Esophagus (tissue), 2 donors: ENCODE data around the gene TXLNG. TPM values are rescaled to one million over a fixed set of nuclear protein-coding genes. Genes with fewer than 3 reads are reported as not detected.
"Not testable (repeated sequence)": the region's sequence is repeated elsewhere in the genome, so short reads cannot be mapped to it uniquely, and the experiment has no call there.

Source experiments
- H3K27ac ChIP-seq, 2 donors: one replicate each; pipeline ENCODE4 v1.5.1; 2013; ENCODE audit warnings: low read depth in 2 of 2, mild to moderate bottlenecking in 2 of 2, inconsistent platforms in 1 of 2, low read length in 1 of 2, moderate library complexity in 1 of 2
- H3K27me3 ChIP-seq, 2 donors: one replicate each; pipeline ENCODE4 v1.6.1; 2013; ENCODE audit warnings: low read length in 2 of 2, control low read depth in 1 of 2, mild to moderate bottlenecking in 1 of 2; ENCODE audit not compliant: insufficient read depth in 2 of 2, control insufficient read depth in 1 of 2
- H3K36me3 ChIP-seq, 2 donors: one replicate each; pipeline ENCODE4 v1.6.1; 2013; ENCODE audit warnings: low read length in 1 of 2; ENCODE audit not compliant: control insufficient read depth in 2 of 2, insufficient read depth in 2 of 2
- H3K4me1 ChIP-seq, 2 donors: one replicate each; pipeline ENCODE4 v1.6.1; 2013; ENCODE audit warnings: low read length in 1 of 2; ENCODE audit not compliant: control insufficient read depth in 2 of 2, insufficient read depth in 2 of 2
- H3K4me3 ChIP-seq, 2 donors: one replicate each; pipeline ENCODE4 v1.5.1; 2013; ENCODE audit warnings: low read length in 2 of 2, mild to moderate bottlenecking in 2 of 2, low read depth in 1 of 2, moderate library complexity in 1 of 2
- H3K9me3 ChIP-seq, 2 donors: one replicate each; pipeline ENCODE4 v1.6.1; 2013; ENCODE audit warnings: mild to moderate bottlenecking in 2 of 2, low read depth in 1 of 2, low read length in 1 of 2, moderate library complexity in 1 of 2; ENCODE audit not compliant: control insufficient read depth in 2 of 2, insufficient read depth in 1 of 2
- WGBS, 2 donors: extraction: QIAGEN DNeasy Blood & Tissue Kit; methylation state at CpG; one replicate each; pipeline ENCODE4 v1.1.7; 2013; 5-methylcytosine and 5-hydroxymethylcytosine counted together
- polyA plus RNA-seq, 2 donors: library from polyadenylated mRNA; stranded (reverse); fragments of 200-250 nt; gene quantifications; one replicate each; pipeline ENCODE4 v1.2.3, GENCODE V29; 2013
- donor health status: healthy with polysubstance abuse.
- donor health status: Bipolar disorder and iron deficiency.

The TXLNG gene
- polyA plus RNA-seq, 2 donors = 4.2 to 7.3 TPM

DNA sequence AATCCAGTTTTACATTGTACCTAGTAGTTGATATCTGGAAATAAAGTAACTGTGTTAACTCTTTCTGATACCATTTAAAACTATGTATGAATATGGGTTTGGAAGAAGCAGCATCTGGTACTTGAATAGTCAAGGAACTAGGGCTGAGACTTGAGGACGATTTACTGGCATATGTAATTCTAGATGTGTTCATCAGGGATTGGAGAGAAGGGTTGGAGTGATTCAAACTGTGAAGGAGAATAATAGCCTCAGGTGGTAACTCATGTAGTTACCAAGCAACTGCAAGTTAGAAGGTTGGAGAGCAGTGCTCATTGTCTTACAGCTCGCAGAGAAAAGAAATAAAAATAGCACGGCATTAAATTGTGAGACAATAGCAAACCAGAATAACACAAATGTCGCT lies 29.5 kb upstream of the TXLNG start:
- no peaks in the 10 kb centered on the region for H3K9me3 ChIP-seq
- H3K4me3 ChIP-seq = no peak overlapping the region
- H3K27me3 ChIP-seq = no peaks in the 10 kb centered on the region
- no peak overlapping the region for H3K27ac ChIP-seq
- H3K36me3 ChIP-seq = peaks cover 0 to 10% of the 10 kb centered on the region in 2 donors
- 71 to 83% methylated on average over 4 of the region's 4 CpGs for WGBS, 2 donors
- H3K4me1 ChIP-seq = no peaks in the 10 kb centered on the region

DNA sequence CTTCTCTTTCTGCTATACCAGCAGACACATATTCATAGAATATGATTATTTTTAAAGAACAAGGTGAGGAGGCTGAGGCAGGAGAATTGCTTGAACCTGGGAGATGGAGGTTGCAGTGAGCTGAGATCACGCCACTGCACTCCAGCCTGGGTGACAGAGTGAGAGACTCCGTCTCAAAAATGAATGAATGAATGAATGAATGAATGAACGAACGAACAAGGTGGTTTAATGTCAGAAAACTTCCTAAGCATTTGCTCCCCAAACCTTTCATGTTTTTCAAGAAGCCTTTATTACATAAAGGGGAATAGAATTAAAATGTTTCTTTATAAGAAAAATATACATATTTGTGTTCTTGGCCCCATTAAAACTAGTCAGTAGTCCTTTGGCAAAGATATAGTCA lies 24.8 kb upstream of the TXLNG start:
- not testable (repeated sequence) for H3K4me1 ChIP-seq, H3K27ac ChIP-seq, H3K4me3 ChIP-seq, H3K27me3 ChIP-seq, H3K36me3 ChIP-seq, H3K9me3 ChIP-seq
- WGBS, 2 donors = 89 to 90% methylated on average over 4 of the region's 4 CpGs

DNA sequence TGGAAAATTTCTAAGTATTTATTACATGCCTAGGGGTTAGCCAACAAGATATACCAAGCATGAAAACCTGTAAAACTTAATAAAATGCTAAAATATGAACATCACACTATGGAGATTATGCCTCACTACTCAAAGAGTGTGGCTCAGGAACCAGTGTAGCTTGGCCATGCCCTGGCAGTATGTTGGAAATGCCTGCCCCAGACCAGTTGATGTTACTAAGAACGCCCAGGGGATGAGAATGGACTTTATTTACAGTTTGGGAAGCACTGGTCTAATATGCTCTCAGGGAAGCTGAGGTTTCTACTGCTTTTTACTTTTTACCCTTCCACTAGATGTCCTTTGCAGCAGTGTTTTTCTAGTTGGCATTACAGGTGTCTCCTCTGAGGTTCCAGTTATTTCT lies 23.7 kb upstream of the TXLNG start:
- Histone ChIP-seq H3K4me3 (no peak overlapping the region), H3K27ac (no peak overlapping the region), H3K36me3 (no peaks in the 10 kb centered on the region), H3K27me3 (no peaks in the 10 kb centered on the region), H3K9me3 (no peaks in the 10 kb centered on the region), H3K4me1 (no peaks in the 10 kb centered on the region)
- 92 to 100% methylated on average over 1 of the region's 1 CpG for WGBS, 2 donors

DNA sequence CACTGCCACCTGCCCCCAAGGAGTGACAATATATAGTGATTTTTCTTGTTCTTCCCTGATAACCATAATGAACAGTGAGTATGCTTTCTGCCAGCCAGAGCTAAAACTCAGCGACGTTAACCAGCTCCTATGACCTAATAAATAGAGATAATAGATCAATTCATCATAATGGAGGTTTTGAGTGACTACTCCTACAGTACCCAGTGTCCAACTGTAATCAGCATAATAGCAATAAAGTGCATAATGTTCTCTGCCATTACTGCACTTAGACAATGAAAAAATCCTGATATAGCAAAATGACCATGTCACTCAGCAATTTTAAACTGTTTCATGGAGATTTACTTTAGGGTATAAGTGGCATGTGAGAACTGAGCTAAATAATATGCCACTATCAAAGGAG lies 20.7 kb upstream of the TXLNG start:
- Histone ChIP-seq H3K9me3 (no peaks in the 10 kb centered on the region), H3K27me3 (no peaks in the 10 kb centered on the region), H3K4me3 (no peak overlapping the region), H3K27ac (no peak overlapping the region), H3K36me3 (no peaks in the 10 kb centered on the region), H3K4me1 (no peaks in the 10 kb centered on the region)
- 64 to 73% methylated on average over 2 of the region's 2 CpGs for WGBS, 2 donors

DNA sequence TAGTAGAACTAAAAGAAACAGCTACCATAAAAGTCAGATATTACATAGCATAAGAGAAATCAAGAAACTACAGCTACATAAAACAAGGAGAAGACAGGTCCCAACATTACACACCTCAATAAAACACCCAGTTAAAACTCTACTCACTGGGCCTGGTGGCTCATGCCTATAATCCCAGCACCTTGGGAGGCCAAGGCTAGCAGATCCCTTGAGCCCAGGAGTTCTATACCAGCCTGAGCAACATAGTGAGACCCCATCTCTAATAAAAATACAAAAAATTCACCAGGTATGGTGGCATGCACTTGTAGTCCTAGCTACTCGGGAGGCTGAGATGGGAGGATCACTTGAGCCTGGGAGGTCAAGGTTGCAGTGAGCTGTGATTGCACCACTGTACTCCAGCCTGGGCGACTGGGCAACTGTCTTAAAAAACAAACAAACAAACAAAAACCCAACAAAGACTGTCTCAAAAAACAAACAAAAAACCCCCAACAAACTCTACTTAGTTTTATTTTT lies 15.2 kb upstream of the TXLNG start:
- H3K27ac ChIP-seq = no peak overlapping the region
- no peaks in the 10 kb centered on the region for H3K36me3 ChIP-seq
- H3K4me1 ChIP-seq = no peaks in the 10 kb centered on the region
- WGBS, 2 donors = 60 to 73% methylated on average over 2 of the region's 2 CpGs
- H3K27me3 ChIP-seq = no peaks in the 10 kb centered on the region
- H3K9me3 ChIP-seq = no peaks in the 10 kb centered on the region
- no peak overlapping the region for H3K4me3 ChIP-seq

DNA sequence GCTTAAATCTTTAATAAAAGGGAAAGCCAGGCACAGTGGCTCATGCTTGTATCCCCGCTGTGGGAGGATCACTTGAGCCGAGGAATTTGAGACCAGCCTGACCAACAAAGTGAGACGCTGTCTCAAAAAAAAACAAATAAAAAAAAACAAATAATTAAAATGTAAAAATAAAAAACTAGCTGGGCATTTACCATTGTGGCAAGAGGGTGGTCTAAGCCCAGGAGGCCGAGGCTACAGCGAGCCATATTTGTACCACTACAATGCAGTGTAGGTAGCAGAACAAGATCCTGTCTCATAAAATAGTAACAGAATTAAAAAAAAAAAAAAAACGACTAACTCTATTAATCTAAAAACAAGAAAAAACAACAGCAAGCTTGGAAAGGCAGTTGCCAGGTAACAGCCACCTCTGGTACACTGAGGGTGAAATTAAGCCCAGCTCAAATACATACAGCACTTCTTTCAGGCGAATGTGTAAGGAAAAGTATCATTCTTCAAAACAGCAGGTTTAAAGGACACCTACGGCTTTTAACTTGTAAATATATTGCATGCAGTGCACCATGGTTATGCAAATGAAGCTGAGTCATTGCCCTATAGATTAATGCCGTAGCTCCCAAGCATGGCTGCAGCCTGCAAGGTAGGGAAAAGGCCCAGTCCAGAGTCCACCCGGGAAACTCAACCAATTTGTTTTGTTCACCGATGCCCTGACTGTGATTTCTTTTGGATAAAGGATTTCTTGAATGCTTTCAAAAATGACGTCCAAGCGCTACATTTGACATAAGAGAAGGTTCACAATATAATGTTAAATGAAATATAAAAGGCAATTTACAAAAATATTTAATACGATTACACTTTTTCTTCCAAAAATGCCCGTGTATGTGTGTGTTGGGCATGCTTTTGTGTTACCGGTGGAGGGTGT lies 14.5 kb upstream of the TXLNG start:
- Histone ChIP-seq H3K4me3 (peak overlapping the region in 1 of 2 donors; percentile 11), H3K27ac (no peak overlapping the region)
- 39 to 47% methylated on average over 16 of the region's 16 CpGs for WGBS, 2 donors

DNA sequence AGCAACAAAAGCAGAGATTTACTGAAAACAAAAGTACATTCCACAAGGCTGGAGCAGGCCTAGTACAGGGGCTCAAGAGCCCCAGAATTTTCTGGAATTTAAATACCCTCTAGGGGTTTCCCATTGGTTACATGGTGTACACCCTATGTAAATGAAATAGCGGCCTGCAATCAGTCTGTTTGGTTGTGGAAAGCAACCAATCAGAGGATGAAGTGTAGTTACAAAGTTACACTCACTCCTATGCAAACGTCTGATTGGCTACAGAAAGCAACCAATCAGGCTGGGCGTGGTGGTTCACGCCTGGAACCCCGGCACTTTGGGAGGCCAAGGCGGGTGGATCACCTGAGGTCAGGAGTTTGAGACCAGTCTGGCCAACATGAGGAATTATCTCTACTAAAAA lies 13.8 kb upstream of the TXLNG start:
- no peak overlapping the region for H3K4me3 ChIP-seq
- H3K9me3 ChIP-seq = no peaks in the 10 kb centered on the region
- H3K27me3 ChIP-seq = no peaks in the 10 kb centered on the region
- no peak overlapping the region for H3K27ac ChIP-seq
- H3K36me3 ChIP-seq = no peaks in the 10 kb centered on the region
- no peaks in the 10 kb centered on the region for H3K4me1 ChIP-seq
- 90 to 95% methylated on average over 6 of the region's 6 CpGs for whole genome bisulfite sequencing, 2 donors

More for the DNA sequence above, 14.5 kb upstream of the TXLNG start:
- no peaks in the 10 kb centered on the region for H3K4me1 ChIP-seq
- H3K9me3 ChIP-seq = no peaks in the 10 kb centered on the region
- H3K27me3 ChIP-seq = no peaks in the 10 kb centered on the region
- H3K36me3 ChIP-seq = no peaks in the 10 kb centered on the region

DNA sequence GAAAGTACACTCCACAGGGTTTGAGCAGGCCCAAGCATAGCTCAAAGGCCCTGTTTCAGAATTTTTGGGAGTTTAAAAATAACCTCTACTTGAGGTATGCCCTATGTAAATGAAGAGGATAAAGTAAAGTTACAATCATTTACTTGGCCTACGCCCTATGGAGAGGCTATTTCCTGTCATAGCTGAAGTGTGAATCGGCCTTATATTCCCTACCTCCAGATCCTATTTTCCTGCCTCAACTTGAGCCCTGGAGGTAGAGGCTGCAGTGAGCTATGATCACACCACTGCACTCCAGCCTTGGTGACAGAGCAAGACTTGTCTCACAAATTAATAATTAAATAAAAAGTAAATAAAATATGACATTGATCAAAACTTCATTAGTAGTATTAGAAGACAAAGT lies 11.5 kb upstream of the TXLNG start:
- Histone ChIP-seq H3K36me3 (no peaks in the 10 kb centered on the region), H3K9me3 (no peaks in the 10 kb centered on the region), H3K27me3 (no peaks in the 10 kb centered on the region), H3K27ac (no peak overlapping the region), H3K4me1 (no peaks in the 10 kb centered on the region), H3K4me3 (no peak overlapping the region)
- WGBS, 2 donors = 86 to 92% methylated on average over 2 of the region's 2 CpGs

DNA sequence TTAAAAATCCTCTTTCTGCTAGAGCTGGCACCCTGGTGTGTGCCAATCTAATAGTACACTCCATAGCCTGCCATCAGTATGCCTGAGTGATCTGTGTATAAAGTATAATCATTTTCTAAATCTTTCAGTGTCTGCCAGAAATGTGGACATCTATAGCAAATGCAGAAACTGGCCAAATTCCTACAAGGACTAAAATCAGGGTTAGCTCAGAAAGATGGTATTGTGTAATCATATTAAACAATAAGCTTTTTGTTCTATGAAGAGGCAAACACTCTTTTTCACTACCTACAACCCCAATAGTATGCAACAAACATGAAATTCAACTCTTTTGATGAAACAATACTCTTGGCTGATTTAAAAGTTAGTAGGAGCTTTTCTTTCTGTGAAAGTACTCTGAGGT lies 7.7 kb upstream of the TXLNG start:
- H3K4me1 ChIP-seq = no peaks in the 10 kb centered on the region
- H3K4me3 ChIP-seq = no peak overlapping the region
- no peak overlapping the region for H3K27ac ChIP-seq
- H3K27me3 ChIP-seq = no peaks in the 10 kb centered on the region
- H3K36me3 ChIP-seq = no peaks in the 10 kb centered on the region
- no peaks in the 10 kb centered on the region for H3K9me3 ChIP-seq

DNA sequence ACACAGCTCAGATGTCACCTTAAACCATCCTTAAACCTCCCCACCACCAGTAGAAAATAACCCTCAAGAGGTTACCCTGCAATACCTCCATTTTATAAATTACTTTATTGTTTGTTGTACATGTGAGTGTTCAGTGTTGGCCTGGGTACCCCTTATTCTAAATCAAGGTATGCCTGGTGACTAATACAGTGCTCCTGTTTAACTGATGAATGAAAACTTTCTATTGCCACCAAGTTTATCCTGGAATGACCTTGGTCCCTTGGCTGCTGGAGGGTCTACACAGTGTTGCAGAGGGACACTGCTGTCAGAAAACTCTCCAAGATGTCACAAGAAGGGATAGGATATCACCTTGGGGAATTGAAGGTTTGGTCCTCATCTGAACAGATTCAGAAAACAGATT lies 7.3 kb upstream of the TXLNG start:
- Histone ChIP-seq H3K27me3 (no peaks in the 10 kb centered on the region), H3K36me3 (no peaks in the 10 kb centered on the region), H3K9me3 (no peaks in the 10 kb centered on the region), H3K27ac (no peak overlapping the region), H3K4me3 (no peak overlapping the region), H3K4me1 (no peaks in the 10 kb centered on the region)
